ENCODE measurements around the gene SATB2.

Gene SATB2

GRCh38 chr2:199452260-199452990, 5.3 kb downstream of the SATB2 start (continued):
- no peak for TF ChIP-seq ZNF280D (tag by site-specific recombination; IDR thresholded peaks at IDR 0.05)
- no peak for TF ChIP-seq HOXC10 (CRISPR knock-in tag; IDR thresholded peaks at IDR 0.05)
- no peak for TF ChIP-seq ZNF202 (tag by site-specific recombination; IDR thresholded peaks at IDR 0.05; ENCODE audit: borderline replicate concordance)
- no peak for TF ChIP-seq MEIS1 (CRISPR knock-in tag; IDR thresholded peaks at IDR 0.05; ENCODE audit: borderline replicate concordance)
- peak; percentile 64 for TF ChIP-seq INSM2 (tag by site-specific recombination; IDR thresholded peaks at IDR 0.05)
- peak; percentile 69 for TF ChIP-seq PRDM4 (tag by site-specific recombination; IDR thresholded peaks at IDR 0.05)
- TF ChIP-seq ZNF26 (tag by site-specific recombination; IDR thresholded peaks at IDR 0.05), result no peak
- TF ChIP-seq ZNF704 (tag by site-specific recombination; IDR thresholded peaks at IDR 0.05), result no peak
- TF ChIP-seq ZNF501 (tag by site-specific recombination; IDR thresholded peaks at IDR 0.05), result no peak
- no peak for TF ChIP-seq ZNF677 (tag by site-specific recombination; IDR thresholded peaks at IDR 0.05)
- TF ChIP-seq BCL6B (tag by site-specific recombination; IDR thresholded peaks at IDR 0.05), result no peak
- TF ChIP-seq ZNF660 (tag by site-specific recombination; IDR thresholded peaks at IDR 0.05), result no peak
- no peak for TF ChIP-seq ZNF768 (tag by site-specific recombination; IDR thresholded peaks at IDR 0.05)
- no peak for TF ChIP-seq ZNF555 (tag by site-specific recombination; conservative IDR thresholded peaks at IDR 0.05)
- TF ChIP-seq ZNF701 (tag by site-specific recombination; IDR thresholded peaks at IDR 0.05), result no peak
- no peak for TF ChIP-seq ZNF398 (tag by site-specific recombination; IDR thresholded peaks at IDR 0.05)
- TF ChIP-seq SP3 (tag by site-specific recombination; IDR thresholded peaks at IDR 0.05), result no peak
- TF ChIP-seq REST (tag by site-specific recombination; IDR thresholded peaks at IDR 0.05), result no peak
- TF ChIP-seq ZNF626 (tag by site-specific recombination; IDR thresholded peaks at IDR 0.05), result no peak
- no peak for TF ChIP-seq ZNF16 (tag by site-specific recombination; IDR thresholded peaks at IDR 0.05; ENCODE audit: low read depth)
- no peak for TF ChIP-seq ZNF670 (tag by site-specific recombination; IDR thresholded peaks at IDR 0.05; ENCODE audit: low read depth)
- TF ChIP-seq ZBTB21 (tag by site-specific recombination; IDR thresholded peaks at IDR 0.05), result no peak

Measured in HEK293 (cell line).